Measurements from ENCODE around the gene FBXL19.
"Not testable (repeated sequence)": the region's sequence is repeated elsewhere in the genome, so short reads cannot be mapped to it uniquely, and the experiment has no call there.

The FBXL19 gene

GRCh38 chr16:30923554-30924075 is at the start of gene FBXL19:
Gene FBXL19 (plus strand): TSS chr16:30923572. CDS start chr16:30925755, 2,183 bp downstream.
- no peak for DNase-seq (ENCODE audit: low read depth, low spot score)

- peak; percentile 69 for DNase-seq (ENCODE audit: low read depth, low spot score)
These were observed 49.0 kb upstream of the FBXL19 start for GRCh38 chr16:30874244-30874820.

DNA sequence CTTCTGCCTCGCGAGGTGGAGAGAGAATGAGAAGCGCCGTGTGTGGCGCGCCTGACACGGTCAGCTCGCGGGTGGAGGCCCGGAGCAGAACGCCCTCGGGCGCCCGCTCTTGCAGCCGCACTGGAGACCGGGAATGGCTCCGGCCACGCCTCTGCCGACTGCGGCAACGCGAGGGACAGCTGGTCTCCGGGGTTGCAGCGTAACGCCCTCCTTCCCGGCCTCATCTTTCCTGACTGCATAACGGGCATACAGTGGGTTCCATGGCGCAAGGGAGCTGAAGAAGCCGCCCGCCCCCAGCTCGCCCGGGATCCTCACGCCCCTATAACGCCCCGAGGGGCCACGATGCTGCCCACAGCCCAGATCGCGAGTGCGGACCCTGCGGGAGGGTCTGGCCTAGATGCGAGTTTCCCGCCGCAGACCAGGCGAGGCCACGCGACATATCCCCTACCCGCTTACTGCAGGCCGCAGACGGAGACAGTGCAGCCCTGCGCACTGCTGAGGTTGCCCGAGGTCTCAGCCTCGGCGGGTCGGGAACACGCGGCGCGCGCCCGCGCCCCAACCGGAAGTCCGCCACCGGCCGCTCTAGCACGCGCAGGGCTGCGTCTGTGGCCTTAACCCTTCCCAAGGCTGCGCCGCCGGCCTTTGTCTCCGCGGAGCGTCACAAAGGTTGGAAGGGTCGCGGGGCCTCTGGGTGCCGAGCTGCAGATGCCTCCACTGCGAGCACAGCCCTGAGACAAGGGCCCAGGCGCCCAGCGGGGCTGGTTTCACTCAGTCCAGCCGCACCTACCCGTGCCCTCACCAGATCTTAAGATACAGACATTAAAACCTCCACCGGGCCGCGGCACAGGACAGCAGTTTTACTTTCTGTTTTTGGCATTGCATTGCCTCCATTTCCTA is 48.3 kb upstream of the FBXL19 start:
- peak; percentile 95 for DNase-seq (ENCODE audit: low read depth, low spot score)

DNA sequence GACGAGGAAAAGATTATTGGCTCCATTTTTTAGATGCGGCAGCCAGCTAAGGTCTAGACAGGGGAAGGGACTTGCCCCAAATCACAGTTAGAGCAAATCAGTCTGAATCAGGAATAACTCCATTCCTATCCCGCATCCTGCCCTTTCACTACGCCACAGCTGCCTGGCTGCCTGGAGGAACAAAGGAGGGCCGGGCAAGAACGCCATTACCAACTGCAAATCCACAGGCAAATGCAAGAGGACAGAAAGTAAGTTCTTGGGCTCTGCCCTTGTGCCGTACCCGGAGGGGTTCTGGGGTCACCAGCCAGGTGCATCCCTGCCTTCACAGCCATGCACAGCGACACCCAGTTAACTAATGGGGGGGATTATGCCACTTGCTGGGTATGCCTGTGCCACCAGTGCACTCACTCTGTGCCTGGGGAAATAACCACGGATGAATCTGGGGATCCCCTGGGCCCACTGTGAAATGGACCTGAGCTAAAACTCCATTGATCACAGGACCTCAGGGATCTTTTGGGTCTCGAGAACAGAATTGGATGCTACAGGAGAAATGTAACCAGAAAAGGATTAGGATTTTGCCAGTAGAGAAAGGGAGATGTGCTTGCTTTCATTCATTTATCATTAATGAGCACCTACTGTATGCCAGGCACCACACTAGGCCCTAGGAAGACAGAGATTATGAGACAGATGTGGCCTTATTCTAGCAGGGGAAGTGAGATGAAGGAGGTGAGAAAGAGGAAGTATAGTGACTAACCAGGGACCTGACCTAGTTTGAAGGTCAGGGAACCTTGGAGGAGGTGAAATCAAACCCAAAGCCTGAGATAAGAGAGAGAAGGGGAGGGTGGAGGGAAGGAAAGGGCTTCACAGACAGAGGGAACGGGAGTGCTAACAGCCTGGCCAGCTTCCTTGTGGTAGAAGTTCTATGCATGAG is 47.2 kb upstream of the FBXL19 start:
- peak; percentile 47 for DNase-seq (ENCODE audit: low read depth, low spot score)

DNA sequence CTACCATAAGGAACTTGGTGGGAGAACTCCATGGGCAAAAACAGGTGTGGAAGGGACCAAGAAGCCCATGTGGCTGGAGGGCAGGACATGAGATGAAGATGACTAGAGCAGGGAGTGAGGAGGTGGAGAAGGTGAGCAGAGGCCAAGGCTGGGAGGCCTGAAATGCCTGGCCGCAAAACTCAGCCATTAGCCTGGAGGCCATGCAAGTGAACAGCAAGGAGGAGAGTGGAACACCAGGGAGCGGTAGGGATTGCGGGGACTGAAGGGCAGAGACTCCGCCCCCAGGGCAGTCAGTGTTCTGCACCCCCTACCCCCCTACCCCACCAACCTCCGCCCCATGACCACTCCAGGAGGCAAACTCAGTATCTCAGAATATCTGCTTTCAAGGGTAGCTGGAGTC is 46.5 kb upstream of the FBXL19 start:
- DNase-seq (ENCODE audit: low read depth, low spot score) = peak; percentile 54

- no peak for DNase-seq (ENCODE audit: low read depth, low spot score)
These were observed 40.7 kb upstream of the FBXL19 start for GRCh38 chr16:30882429-30883310.

DNA sequence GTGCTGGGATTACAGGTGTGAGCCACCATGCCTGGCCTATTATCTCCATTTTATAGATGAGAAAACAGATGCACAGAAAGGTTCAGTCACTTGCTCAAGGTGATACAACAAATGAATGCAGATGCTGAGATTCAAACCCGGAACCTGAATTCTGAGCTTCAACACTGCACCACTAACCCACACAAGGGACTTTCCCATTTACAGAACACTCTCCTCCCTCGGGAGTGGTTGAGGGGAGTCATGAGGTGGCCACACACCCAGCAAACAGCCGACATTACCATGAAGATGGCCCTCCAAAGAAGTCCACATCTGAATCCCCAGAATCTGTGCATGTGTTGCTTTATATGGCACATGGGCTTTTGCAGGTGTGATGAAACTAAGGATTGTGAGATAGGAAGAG is 38.6 kb upstream of the FBXL19 start:
- DNase-seq (ENCODE audit: low read depth, low spot score) = no peak

- no peak for DNase-seq (ENCODE audit: low read depth, low spot score)
These were observed 38.2 kb upstream of the FBXL19 start for GRCh38 chr16:30885196-30885595.

DNA sequence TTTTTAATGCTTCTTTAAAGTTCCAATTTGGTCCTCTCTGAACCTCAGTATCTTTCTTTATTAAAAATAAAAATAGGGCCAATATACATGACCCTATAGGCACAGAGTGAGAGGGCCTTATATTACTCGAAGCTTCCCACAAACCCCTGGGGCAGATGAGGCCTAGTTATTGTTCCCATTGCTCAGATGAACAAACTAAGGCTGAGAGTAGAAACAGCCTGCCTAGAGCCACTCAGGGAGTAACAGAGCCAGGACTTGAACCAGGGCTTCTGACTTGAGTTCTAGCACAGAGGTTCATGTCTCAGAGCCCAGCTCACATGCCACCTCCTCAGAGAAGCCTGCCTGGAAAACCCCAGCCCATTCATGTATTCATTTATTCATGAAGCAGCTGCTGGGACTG is 37.2 kb upstream of the FBXL19 start:
- DNase-seq (ENCODE audit: low read depth, low spot score) = no peak

DNA sequence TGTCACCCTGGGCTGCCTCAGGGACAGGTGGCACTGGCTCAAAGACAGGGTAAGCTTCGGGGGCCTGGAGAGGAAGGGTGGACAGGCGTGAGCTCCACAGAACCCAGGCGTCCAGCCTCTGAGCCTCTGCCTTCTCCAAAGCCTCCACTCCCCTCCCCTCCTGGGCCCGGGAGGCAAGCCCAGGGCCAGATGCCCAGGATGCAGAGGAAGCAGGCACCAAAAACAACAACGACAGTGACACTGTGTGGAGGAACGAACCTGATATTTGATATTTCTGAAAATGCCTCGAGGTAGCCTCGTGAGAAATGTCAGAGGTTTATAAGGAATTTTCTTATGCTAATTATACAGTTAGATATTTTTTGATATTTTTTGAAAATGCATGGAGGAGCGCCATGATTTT is 35.4 kb upstream of the FBXL19 start:
- DNase-seq (ENCODE audit: low read depth, low spot score) = no peak

GRCh38 chr16:30888856-30889499 is 34.4 kb upstream of the FBXL19 start:
- DNase-seq (ENCODE audit: low read depth, low spot score) = no peak

DNA sequence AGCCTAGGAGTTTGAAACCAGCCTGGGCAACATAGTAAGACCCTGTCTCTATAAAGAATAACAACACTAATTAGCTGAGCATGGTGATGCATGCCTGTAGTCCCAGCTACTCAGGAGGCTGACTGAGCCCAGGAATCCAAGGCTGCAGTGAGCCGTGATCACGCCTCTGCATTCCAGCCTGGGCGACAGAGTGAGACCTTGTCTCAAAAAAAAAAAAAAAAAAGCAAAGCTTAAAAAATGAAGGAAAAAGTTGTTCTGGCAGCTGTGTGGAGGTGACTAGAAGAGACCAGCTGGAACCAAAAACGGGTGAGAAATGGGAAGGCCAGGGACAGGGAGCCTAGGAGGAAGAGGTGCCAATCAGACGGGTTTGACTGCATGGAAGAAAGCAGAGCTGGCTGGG is 33.7 kb upstream of the FBXL19 start:
- no peak for DNase-seq (ENCODE audit: low read depth, low spot score)

DNA sequence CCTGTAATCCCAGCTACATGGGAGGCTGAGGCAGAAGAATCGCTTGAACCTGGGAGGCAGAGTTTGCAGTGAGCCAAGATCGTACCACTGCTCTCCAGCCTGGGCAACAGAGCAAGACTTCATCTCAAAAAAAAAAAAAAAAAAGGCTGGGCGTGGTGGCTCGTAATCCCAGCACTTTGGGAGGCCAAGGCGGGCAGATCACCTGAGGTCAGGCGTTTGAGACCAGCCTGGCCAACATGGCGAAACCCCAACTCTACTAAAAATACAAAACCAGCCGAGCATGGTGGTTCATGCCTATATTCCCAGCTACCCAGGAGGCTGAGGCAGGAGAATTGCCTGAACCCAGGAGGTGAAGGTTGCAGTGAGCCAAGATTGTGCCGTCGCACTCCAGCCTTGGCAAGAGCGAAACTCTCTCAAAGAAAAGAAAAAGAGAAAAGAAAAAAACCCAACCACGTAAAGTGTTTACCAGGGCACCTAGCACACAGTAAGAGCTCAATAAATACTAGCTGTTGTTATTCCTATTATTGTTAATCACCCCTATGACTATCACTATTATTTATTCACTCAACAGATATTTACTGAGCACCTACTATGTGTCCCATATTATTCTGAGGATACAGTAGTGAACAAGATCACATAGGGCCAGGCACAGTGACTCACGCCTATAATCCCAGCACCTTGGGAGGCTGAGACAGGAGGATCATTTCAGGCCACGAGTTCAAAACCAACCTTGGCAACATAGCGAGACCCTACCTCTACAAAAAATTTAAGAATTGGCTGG is 32.1 kb upstream of the FBXL19 start:
- DNase-seq (ENCODE audit: low read depth, low spot score) = not testable (repeated sequence)

- DNase-seq (ENCODE audit: low read depth, low spot score) = no peak
These were observed 30.5 kb upstream of the FBXL19 start for GRCh38 chr16:30892670-30893416.

- DNase-seq (ENCODE audit: low read depth, low spot score) = no peak
These were observed 30.0 kb upstream of the FBXL19 start for GRCh38 chr16:30893417-30893743.

DNA sequence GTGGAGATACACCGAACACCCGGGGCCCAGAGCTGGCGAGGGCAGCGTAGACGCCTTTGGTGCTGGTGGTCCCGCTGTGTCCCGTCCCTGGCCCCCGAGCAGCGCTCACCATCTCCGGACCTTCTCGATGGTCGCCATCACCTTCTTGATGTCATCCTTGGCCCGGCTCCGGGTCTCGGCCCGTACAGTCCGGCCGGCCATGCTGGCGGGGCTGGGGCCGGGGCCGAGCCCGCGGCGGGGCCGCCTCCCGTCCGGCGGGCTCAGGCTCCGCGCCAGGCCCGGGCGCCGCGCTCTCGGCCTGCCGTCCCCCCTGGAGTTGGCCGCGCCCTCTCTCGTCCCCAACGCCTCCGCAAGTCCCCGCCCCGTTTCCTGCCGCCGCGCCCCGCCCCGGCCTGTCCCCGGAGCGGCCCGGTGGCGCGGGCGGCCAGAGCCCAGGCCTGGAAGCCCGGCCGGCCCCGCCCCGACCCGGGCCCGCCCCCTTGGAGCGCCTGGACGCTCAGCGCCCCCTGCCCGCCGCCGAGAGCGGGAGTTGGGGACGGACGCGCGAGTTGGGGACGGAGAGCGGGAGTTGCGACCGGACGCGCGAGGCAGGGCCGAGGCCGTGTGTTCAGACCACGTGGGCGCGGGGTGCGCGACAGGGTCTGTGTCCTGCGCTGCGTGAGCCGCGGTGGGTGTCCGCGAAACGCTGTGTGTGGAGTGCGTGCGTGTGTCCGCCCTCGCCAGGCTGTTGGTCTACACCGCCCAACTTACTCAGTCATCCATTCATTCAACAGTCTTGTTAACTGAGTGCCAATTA is 29.4 kb upstream of the FBXL19 start, which contains the start of gene BCL7C:
Gene BCL7C (minus strand): TSS at position 334 of the 796 bp plus-strand sequence. CDS start 133 bp downstream, at position 201.
- DNase-seq (ENCODE audit: low read depth, low spot score) = peak; percentile 87

DNA sequence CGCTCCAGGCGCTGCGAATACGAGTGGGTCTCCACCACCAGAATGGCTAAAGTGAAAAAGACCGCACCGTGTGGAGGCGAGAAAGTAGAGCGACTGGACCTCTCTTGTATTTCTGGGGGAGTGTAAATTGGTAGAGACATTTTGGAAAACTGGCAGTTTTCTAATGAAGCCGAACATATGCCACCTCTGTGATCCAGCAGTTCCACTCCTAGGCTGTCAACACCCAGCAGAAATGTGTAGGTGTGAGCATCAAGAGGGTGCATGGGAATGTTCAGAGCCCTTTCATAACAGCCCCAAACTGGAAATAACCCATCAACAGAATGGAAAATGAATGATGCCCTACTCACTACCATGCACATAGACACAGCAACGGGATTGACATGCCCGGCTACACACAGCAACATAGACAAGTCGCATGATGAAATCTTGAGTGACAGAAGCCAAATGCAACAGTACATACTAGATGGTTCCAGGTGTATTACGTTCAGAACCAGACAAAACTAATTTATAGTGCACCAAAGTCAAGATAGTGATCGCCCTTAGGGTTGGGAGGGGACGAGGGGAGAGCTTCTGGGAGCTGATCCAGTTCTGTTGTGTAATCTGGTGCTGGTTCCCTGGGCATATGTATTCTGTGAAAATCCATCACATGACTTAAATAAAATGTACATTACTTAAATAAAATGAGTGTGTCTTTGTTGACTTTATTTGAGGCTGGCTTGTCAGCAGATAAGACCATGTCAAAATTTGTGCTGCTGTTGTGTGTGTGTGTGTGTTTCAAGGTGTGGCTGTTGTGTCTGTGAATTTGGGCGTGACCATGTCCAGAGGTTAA is 28.6 kb upstream of the FBXL19 start:
- DNase-seq (ENCODE audit: low read depth, low spot score) = no peak

All from ELF-1 (cell line).